ENCODE results near the gene EPS15.

Gene EPS15

GRCh38 chr1:51381964-51382363 lies 137.1 kb downstream of the EPS15 start:
- DNase-seq (ENCODE audit: low read depth in 2 of 2), result no peak

- DNase-seq (ENCODE audit: low read depth in 2 of 2), result no peak
These were observed 138.1 kb downstream of the EPS15 start for GRCh38 chr1:51380936-51381335.

- DNase-seq (ENCODE audit: low read depth in 2 of 2), result no peak
These were observed 140.2 kb downstream of the EPS15 start for GRCh38 chr1:51378871-51379270.

- DNase-seq (ENCODE audit: low read depth in 2 of 2), result no peak
These were observed 145.2 kb downstream of the EPS15 start for GRCh38 chr1:51373898-51374297.

GRCh38 chr1:51372561-51372960 lies 146.5 kb downstream of the EPS15 start:
- DNase-seq (ENCODE audit: low read depth in 2 of 2), result no peak

GRCh38 chr1:51369171-51369570 lies 149.9 kb downstream of the EPS15 start:
- no peak for DNase-seq (ENCODE audit: low read depth in 2 of 2)

GRCh38 chr1:51365774-51366173 lies 153.3 kb downstream of the EPS15 start:
- no peak for DNase-seq (ENCODE audit: low read depth in 2 of 2)

GRCh38 chr1:51359879-51360278 lies 159.2 kb downstream of the EPS15 start:
- no peak for DNase-seq (ENCODE audit: low read depth in 2 of 2)

GRCh38 chr1:51355382-51355781 lies 163.7 kb downstream of the EPS15 start:
- DNase-seq (ENCODE audit: low read depth in 2 of 2), result no peak

GRCh38 chr1:51354416-51354815 lies 164.7 kb downstream of the EPS15 start:
- DNase-seq (ENCODE audit: low read depth in 2 of 2), result no peak

- DNase-seq (ENCODE audit: low read depth in 2 of 2), result no peak
These were observed 167.2 kb downstream of the EPS15 start for GRCh38 chr1:51351907-51352306.

- DNase-seq (ENCODE audit: low read depth in 2 of 2), result no peak
These were observed 169.2 kb downstream of the EPS15 start for GRCh38 chr1:51349862-51350261.

- DNase-seq (ENCODE audit: low read depth in 2 of 2), result no peak
These were observed 170.9 kb downstream of the EPS15 start for GRCh38 chr1:51348147-51348527.

GRCh38 chr1:51347398-51348146 lies 171.5 kb downstream of the EPS15 start:
- DNase-seq (ENCODE audit: low read depth in 2 of 2), result no peak

GRCh38 chr1:51346086-51346942 lies 172.8 kb downstream of the EPS15 start:
- DNase-seq (ENCODE audit: low read depth in 2 of 2), result no peak

GRCh38 chr1:51345300-51345687 lies 173.8 kb downstream of the EPS15 start:
- no peak for DNase-seq (ENCODE audit: low read depth in 2 of 2)

- no peak for DNase-seq (ENCODE audit: low read depth in 2 of 2)
These were observed 174.3 kb downstream of the EPS15 start for GRCh38 chr1:51344602-51345299.

- DNase-seq (ENCODE audit: low read depth in 2 of 2), result no peak
These were observed 174.8 kb downstream of the EPS15 start for GRCh38 chr1:51344276-51344601.

- no peak for DNase-seq (ENCODE audit: low read depth in 2 of 2)
These were observed 175.4 kb downstream of the EPS15 start for GRCh38 chr1:51343624-51344023.

GRCh38 chr1:51342591-51343206 lies 176.4 kb downstream of the EPS15 start:
- DNase-seq (ENCODE audit: low read depth in 2 of 2), result no peak

GRCh38 chr1:51341876-51342496 lies 177.1 kb downstream of the EPS15 start:
- DNase-seq (ENCODE audit: low read depth in 2 of 2), result no peak

GRCh38 chr1:51340380-51340779 lies 178.7 kb downstream of the EPS15 start:
- no peak for DNase-seq (ENCODE audit: low read depth in 2 of 2)

Measured in stimulated activated CD8-positive, alpha-beta memory T cell treated with anti-CD3 and anti-CD28 coated beads, Interleukin-15, amount 100 ng/mL, for 4 hours (primary cell).